NAMALWA (cell line): ENCODE results near the gene CDKAL1.

Source experiments
- DNase-seq: peaks from one replicate; pipeline ENCODE4 v3.0.0-alpha.2; 2015; ENCODE audit warnings: low spot score

Gene CDKAL1

GRCh38 chr6:21109391-21110178 is 575.3 kb downstream of the CDKAL1 start:
- peak; percentile 8 for DNase-seq

GRCh38 chr6:21110684-21111083 is 576.4 kb downstream of the CDKAL1 start:
- no peak for DNase-seq

- peak; percentile 4 for DNase-seq
Observed at GRCh38 chr6:21111093-21111725, 577.0 kb downstream of the CDKAL1 start.

- DNase-seq = no peak
Observed at GRCh38 chr6:21115111-21115510, 580.9 kb downstream of the CDKAL1 start.

- no peak for DNase-seq
Observed at GRCh38 chr6:21116736-21117135, 582.5 kb downstream of the CDKAL1 start.

GRCh38 chr6:21118216-21118780 is 584.0 kb downstream of the CDKAL1 start:
- no peak for DNase-seq

- no peak for DNase-seq
Observed at GRCh38 chr6:21121636-21122136, 587.4 kb downstream of the CDKAL1 start.

- DNase-seq = no peak
Observed at GRCh38 chr6:21123507-21124436, 589.5 kb downstream of the CDKAL1 start.

GRCh38 chr6:21128601-21129000 is 594.3 kb downstream of the CDKAL1 start:
- DNase-seq = no peak

- no peak for DNase-seq
Observed at GRCh38 chr6:21131406-21131805, 597.1 kb downstream of the CDKAL1 start.

- no peak for DNase-seq
Observed at GRCh38 chr6:21132446-21132845, 598.2 kb downstream of the CDKAL1 start.

- DNase-seq = no peak
Observed at GRCh38 chr6:21132856-21133838, 598.9 kb downstream of the CDKAL1 start.

GRCh38 chr6:21133901-21134300 is 599.6 kb downstream of the CDKAL1 start:
- DNase-seq = no peak

- no peak for DNase-seq
Observed at GRCh38 chr6:21134356-21134755, 600.1 kb downstream of the CDKAL1 start.

- DNase-seq = no peak
Observed at GRCh38 chr6:21135484-21136013, 601.3 kb downstream of the CDKAL1 start.

GRCh38 chr6:21137700-21138335 is 603.6 kb downstream of the CDKAL1 start:
- no peak for DNase-seq

- no peak for DNase-seq
Observed at GRCh38 chr6:21138336-21139069, 604.2 kb downstream of the CDKAL1 start.

GRCh38 chr6:21140966-21141365 is 606.7 kb downstream of the CDKAL1 start:
- no peak for DNase-seq

GRCh38 chr6:21141616-21142303 is 607.5 kb downstream of the CDKAL1 start:
- no peak for DNase-seq
